Tibial nerve (tissue), 4 donors: ENCODE measurements around the gene PCDHGA3. TPM values are rescaled to one million over a fixed set of nuclear protein-coding genes. Genes with fewer than 3 reads are reported as not detected.
A peak's percentile ranks its signal among the peaks of the same experiment; 100 is the strongest.
"Not testable (repeated sequence)": the region's sequence is repeated elsewhere in the genome, so short reads cannot be mapped to it uniquely, and the experiment has no call there.

Experiments
- DNase-seq, 2 donors: peaks; one replicate each; pipeline ENCODE4 v3.0.0-alpha.2; 2019; ENCODE audit warnings: low spot score in 2 of 2
- H3K27ac ChIP-seq, 4 donors: fragments of 200-600 bp; sonication (generic) in 3 of 4; one replicate each; pipeline ENCODE4 v1.5.1; 2017 to 2019; ENCODE audit warnings: mild to moderate bottlenecking in 1 of 4
- H3K27me3 ChIP-seq, 2 donors: fragments of 200-600 bp; sonication (generic) in 1 of 2; one replicate each; pipeline versions ENCODE4 v1.5.1 to v1.6.0; 2017 to 2019
- H3K36me3 ChIP-seq, 3 donors: fragments of 200-600 bp; sonication (generic); one replicate each; pipeline ENCODE4 v1.5.1; 2018 to 2019
- H3K4me1 ChIP-seq, 4 donors: fragments of 200-600 bp; sonication (generic) in 3 of 4; one replicate each; pipeline ENCODE4 v1.5.1; 2017 to 2019
- H3K4me3 ChIP-seq, 4 donors: fragments of 200-600 bp; sonication (generic) in 3 of 4; one replicate each; pipeline ENCODE4 v1.5.1; 2017 to 2019; ENCODE audit warnings: mild to moderate bottlenecking in 1 of 4, moderate library complexity in 1 of 4
- H3K9me3 ChIP-seq, 4 donors: fragments of 200-600 bp; sonication (generic) in 3 of 4; one replicate each; pipeline ENCODE4 v1.5.1; 2017 to 2019
- EP300 ChIP-seq, 2 donors: sonication (generic); formaldehyde crosslinking; IDR thresholded peaks; one replicate each; pipeline ENCODE4 v1.6.1; 2017; ENCODE audit warnings: antibody characterized with exemption in 2 of 2, mild to moderate bottlenecking in 1 of 2
- POLR2A ChIP-seq, 2 donors: fragments of 450-650 bp; IDR thresholded peaks; one replicate each; pipeline ENCODE4 v1.6.1; 2017; ENCODE audit warnings: antibody characterized with exemption in 2 of 2, mild to moderate bottlenecking in 2 of 2, moderate library complexity in 2 of 2
- WGBS, 2 donors: methylation state at CpG; one replicate each; pipeline ENCODE4 v1.1.5; 2018; 5-methylcytosine and 5-hydroxymethylcytosine counted together
- total RNA-seq, 4 donors: library from RNA; depleted of rRNA; stranded (reverse); fragments of >200 nt; gene quantifications; one replicate each; pipeline ENCODE4 v1.1.0, GENCODE V29; 2016
- TF ChIP-seq, protein P1 (sequence below), 5 experiments: fragments of 200-600 bp in 3 of 5; fragments of 450-650 bp in 2 of 5; sonication (generic) in 3 of 5; IDR thresholded peaks; one replicate each; pipeline ENCODE4 v1.5.1; 2016 to 2019; ENCODE audit warnings: antibody characterized with exemption in 5 of 5, mild to moderate bottlenecking in 3 of 5, moderate library complexity in 2 of 5

The PCDHGA3 gene
- total RNA-seq, 4 donors from 2014 or later: 6.5 to 10.5 (median 8.7) TPM

- WGBS, 2 donors: 58 to 68% methylated on average over 14 of the region's 14 CpGs
- Histone ChIP-seq H3K36me3 (peaks cover 0 to 35% (median 0%) of the 10 kb centered on the region in 3 donors), H3K4me1 (no peaks in the 10 kb centered on the region), H3K27ac (no peak overlapping the region), H3K4me3 (no peak overlapping the region), H3K27me3 (no peaks in the 10 kb centered on the region), H3K9me3 (peaks cover 0 to 99% (median 51%) of the 10 kb centered on the region in 4 donors)
- no peak for DNase-seq
- TF ChIP-seq EP300 (IDR thresholded peaks at IDR 0.05): no peak
- TF ChIP-seq, protein P1, sequence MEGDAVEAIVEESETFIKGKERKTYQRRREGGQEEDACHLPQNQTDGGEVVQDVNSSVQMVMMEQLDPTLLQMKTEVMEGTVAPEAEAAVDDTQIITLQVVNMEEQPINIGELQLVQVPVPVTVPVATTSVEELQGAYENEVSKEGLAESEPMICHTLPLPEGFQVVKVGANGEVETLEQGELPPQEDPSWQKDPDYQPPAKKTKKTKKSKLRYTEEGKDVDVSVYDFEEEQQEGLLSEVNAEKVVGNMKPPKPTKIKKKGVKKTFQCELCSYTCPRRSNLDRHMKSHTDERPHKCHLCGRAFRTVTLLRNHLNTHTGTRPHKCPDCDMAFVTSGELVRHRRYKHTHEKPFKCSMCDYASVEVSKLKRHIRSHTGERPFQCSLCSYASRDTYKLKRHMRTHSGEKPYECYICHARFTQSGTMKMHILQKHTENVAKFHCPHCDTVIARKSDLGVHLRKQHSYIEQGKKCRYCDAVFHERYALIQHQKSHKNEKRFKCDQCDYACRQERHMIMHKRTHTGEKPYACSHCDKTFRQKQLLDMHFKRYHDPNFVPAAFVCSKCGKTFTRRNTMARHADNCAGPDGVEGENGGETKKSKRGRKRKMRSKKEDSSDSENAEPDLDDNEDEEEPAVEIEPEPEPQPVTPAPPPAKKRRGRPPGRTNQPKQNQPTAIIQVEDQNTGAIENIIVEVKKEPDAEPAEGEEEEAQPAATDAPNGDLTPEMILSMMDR (IDR thresholded peaks at IDR 0.05): no peak
- no peak for TF ChIP-seq POLR2A (IDR thresholded peaks at IDR 0.05)
These were observed 31.0 kb downstream of the PCDHGA3 start for GRCh38 chr5:141374627-141375026.

- 38 to 63% methylated on average over 12 to 37 of the region's 48 CpGs for WGBS, 2 donors
- DNase-seq, H3K27me3 ChIP-seq, H3K4me1 ChIP-seq, H3K4me3 ChIP-seq, H3K27ac ChIP-seq: not testable (repeated sequence)
- H3K9me3 ChIP-seq: peaks cover 0 to 99% (median 48%) of the 10 kb centered on the region in 4 donors
- H3K36me3 ChIP-seq: peaks cover 0 to 31% (median 0%) of the 10 kb centered on the region in 3 donors
These were observed 32.0 kb downstream of the PCDHGA3 start for GRCh38 chr5:141375444-141376155.

DNA sequence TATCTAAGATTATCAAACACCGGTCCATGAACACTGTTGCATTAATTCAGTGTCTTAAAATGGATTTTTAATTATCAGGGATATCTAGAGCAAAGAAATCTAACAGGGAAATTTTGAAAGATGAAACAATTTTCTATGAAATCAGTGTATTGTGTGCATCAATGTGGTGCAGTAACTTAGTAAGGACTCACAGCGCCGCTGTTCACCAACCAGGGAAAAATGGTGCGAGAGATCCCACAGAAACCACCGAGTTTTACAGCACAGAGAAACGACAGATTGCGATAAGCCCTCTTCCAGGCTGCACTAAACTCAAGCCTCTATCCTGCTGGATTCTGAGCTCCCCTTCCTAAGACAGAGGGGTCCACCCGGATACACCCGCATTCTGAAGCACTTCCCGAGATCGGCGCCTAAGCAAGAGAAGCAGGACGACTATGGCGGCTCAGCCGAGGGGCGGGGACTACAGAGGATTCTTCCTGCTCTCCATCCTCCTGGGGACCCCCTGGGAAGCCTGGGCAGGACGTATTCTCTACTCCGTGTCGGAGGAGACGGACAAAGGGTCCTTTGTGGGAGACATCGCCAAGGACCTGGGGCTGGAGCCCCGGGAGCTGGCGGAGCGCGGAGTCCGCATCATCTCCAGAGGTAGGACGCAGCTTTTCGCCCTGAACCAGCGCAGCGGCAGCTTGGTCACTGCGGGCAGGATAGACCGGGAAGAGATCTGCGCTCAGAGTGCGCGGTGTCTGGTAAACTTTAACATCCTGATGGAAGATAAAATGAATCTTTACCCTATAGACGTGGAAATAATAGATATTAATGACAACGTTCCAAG lies 39.1 kb downstream of the PCDHGA3 start, which contains the start of gene PCDHGA7:
TSS of gene PCDHGA7 (plus strand) at position 274 of the 826 bp plus-strand sequence. CDS start at position 432, 158 bp downstream.
- H3K36me3 ChIP-seq: peaks cover 0 to 40% (median 0%) of the 10 kb centered on the region in 3 donors
- H3K4me1 ChIP-seq: no peaks in the 10 kb centered on the region
- TF ChIP-seq EP300 (IDR thresholded peaks at IDR 0.05) (no peak), POLR2A (IDR thresholded peaks at IDR 0.05) (no peak)
- TF ChIP-seq, protein P1 (IDR thresholded peaks at IDR 0.05): no peak
- no peak within 1 kb of the TSS for H3K27ac ChIP-seq
- H3K27me3 ChIP-seq: no peaks in the 10 kb centered on the region
- peaks cover 0 to 100% (median 48%) of the 10 kb centered on the region in 4 donors for H3K9me3 ChIP-seq
- H3K4me3 ChIP-seq: peak within 1 kb of the TSS in 1 of 4 donors; percentile 21
- 19 to 20% methylated on average over 32 to 36 of the region's 37 CpGs for WGBS, 2 donors
- DNase-seq: no peak

DNA sequence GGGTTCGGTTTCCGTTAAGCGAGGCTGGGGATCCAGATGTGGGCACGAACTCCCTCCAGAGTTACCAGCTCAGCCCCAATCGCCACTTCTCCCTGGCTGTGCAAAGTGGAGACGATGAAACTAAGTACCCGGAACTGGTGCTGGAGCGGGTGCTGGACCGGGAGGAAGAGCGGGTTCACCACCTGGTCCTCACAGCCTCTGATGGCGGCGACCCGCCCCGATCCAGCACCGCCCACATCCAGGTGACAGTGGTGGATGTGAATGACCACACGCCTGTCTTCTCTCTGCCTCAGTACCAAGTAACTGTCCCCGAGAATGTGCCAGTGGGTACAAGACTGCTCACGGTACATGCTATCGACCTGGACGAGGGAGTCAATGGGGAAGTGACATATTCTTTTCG lies 39.7 kb downstream of the PCDHGA3 start:
- no peak for DNase-seq
- no peak overlapping the region for H3K4me3 ChIP-seq
- WGBS, 2 donors: 37 to 48% methylated on average over 21 of the region's 21 CpGs
- no peaks in the 10 kb centered on the region for H3K27me3 ChIP-seq
- TF ChIP-seq EP300 (IDR thresholded peaks at IDR 0.05): no peak
- TF ChIP-seq, protein P1 (IDR thresholded peaks at IDR 0.05): no peak
- TF ChIP-seq POLR2A (IDR thresholded peaks at IDR 0.05): no peak
- H3K9me3 ChIP-seq: peaks cover 0 to 97% (median 46%) of the 10 kb centered on the region in 4 donors
- H3K27ac ChIP-seq: no peak overlapping the region
- H3K36me3 ChIP-seq: peaks cover 0 to 40% (median 0%) of the 10 kb centered on the region in 3 donors
- H3K4me1 ChIP-seq: no peaks in the 10 kb centered on the region

DNA sequence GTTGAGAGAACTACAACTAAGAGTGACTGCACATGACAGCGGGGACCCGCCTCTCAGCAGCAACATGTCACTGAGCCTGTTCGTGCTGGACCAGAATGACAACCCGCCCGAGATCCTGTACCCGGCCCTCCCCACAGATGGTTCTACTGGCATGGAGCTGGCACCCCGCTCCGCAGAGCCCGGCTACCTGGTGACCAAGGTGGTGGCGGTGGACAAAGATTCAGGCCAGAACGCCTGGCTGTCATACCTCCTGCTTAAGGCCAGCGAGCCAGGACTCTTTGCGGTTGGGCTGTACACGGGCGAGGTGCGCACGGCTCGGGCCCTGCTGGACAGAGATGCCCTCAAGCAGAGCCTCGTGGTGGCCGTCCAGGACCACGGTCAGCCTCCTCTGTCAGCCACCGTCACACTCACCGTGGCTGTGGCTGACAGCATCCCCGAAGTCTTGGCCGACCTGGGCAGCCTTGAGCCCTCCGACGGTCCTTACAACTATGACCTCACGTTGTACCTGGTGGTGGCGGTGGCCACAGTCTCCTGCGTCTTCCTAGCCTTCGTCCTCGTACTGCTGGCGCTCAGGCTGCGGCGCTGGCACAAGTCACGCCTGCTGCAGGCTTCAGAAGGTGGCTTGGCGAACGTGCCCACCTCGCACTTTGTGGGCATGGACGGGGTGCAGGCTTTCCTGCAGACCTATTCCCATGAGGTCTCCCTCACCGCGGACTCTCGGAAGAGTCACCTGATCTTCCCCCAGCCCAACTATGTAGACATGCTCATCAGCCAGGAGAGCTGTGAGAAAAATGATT lies 41.0 kb downstream of the PCDHGA3 start:
- TF ChIP-seq, protein P1 (IDR thresholded peaks at IDR 0.05): no peak
- TF ChIP-seq EP300 (IDR thresholded peaks at IDR 0.05) (no peak), POLR2A (IDR thresholded peaks at IDR 0.05) (no peak)
- no peaks in the 10 kb centered on the region for H3K4me1 ChIP-seq
- no peak overlapping the region for H3K27ac ChIP-seq
- WGBS, 2 donors: 47 to 58% methylated on average over 34 to 37 of the region's 43 CpGs
- peaks cover 0 to 97% (median 48%) of the 10 kb centered on the region in 4 donors for H3K9me3 ChIP-seq
- H3K4me3 ChIP-seq: no peak overlapping the region
- no peak for DNase-seq
- peaks cover 0 to 45% (median 0%) of the 10 kb centered on the region in 3 donors for H3K36me3 ChIP-seq
- no peaks in the 10 kb centered on the region for H3K27me3 ChIP-seq
